Measurements from ENCODE around the gene GATA1.

Gene GATA1

GRCh38 chrX:48794911-48795515 lies 8.6 kb downstream of the GATA1 start:
- Histone ChIP-seq H3K9ac (ENCODE audit: low read length) (no peak overlapping the region), H3K4me3 (ENCODE audit: low read length) (no peak overlapping the region), H3K9me3 (ENCODE audit: control insufficient read depth, low read length) (no peaks in the 10 kb centered on the region), H3K4me1 (ENCODE audit: control insufficient read depth, insufficient read depth, low read length) (peaks cover 8% of the 10 kb centered on the region), H3K27me3 (replicated peaks; ENCODE audit: control insufficient read depth, insufficient read depth, low read length) (peaks cover 40% of the 10 kb centered on the region), H3K36me3 (ENCODE audit: control insufficient read depth, insufficient read depth, low read length, severe bottlenecking) (no peaks in the 10 kb centered on the region)
- peak; percentile 54 for DNase-seq (ENCODE audit: low read depth)

GRCh38 chrX:48798318-48798717 lies 11.9 kb downstream of the GATA1 start:
- Histone ChIP-seq H3K9ac (ENCODE audit: low read length) (no peak overlapping the region), H3K9me3 (ENCODE audit: control insufficient read depth, low read length) (no peaks in the 10 kb centered on the region), H3K27me3 (replicated peaks; ENCODE audit: control insufficient read depth, insufficient read depth, low read length) (peaks cover 28% of the 10 kb centered on the region), H3K4me1 (ENCODE audit: control insufficient read depth, insufficient read depth, low read length) (peaks cover 8% of the 10 kb centered on the region), H3K36me3 (ENCODE audit: control insufficient read depth, insufficient read depth, low read length, severe bottlenecking) (no peaks in the 10 kb centered on the region), H3K4me3 (ENCODE audit: low read length) (no peak overlapping the region)
- no peak for DNase-seq (ENCODE audit: low read depth)

GRCh38 chrX:48800574-48801279 lies 14.3 kb downstream of the GATA1 start:
- no peak for DNase-seq (ENCODE audit: low read depth)
- H3K36me3 ChIP-seq (ENCODE audit: control insufficient read depth, insufficient read depth, low read length, severe bottlenecking) = peaks cover 3% of the 10 kb centered on the region
- no peaks in the 10 kb centered on the region for H3K9me3 ChIP-seq (ENCODE audit: control insufficient read depth, low read length)
- peak overlapping the region; percentile 82 for H3K9ac ChIP-seq (ENCODE audit: low read length)
- no peaks in the 10 kb centered on the region for H3K4me1 ChIP-seq (ENCODE audit: control insufficient read depth, insufficient read depth, low read length)
- peaks cover 16% of the 10 kb centered on the region for H3K27me3 ChIP-seq (replicated peaks; ENCODE audit: control insufficient read depth, insufficient read depth, low read length)
- H3K4me3 ChIP-seq (ENCODE audit: low read length) = peak overlapping the region; percentile 80

GRCh38 chrX:48801280-48802088 lies 15.1 kb downstream of the GATA1 start, which contains the start of gene HDAC6:
TSS of gene HDAC6 (plus strand) at chrX:48802067. CDS start at chrX:48802693, 626 bp downstream.
- H3K9ac ChIP-seq (ENCODE audit: low read length) = peak within 1 kb of the TSS; percentile 91
- peaks cover 8% of the 10 kb centered on the region for H3K27me3 ChIP-seq (replicated peaks; ENCODE audit: control insufficient read depth, insufficient read depth, low read length)
- peak; percentile 97 for DNase-seq (ENCODE audit: low read depth)
- H3K36me3 ChIP-seq (ENCODE audit: control insufficient read depth, insufficient read depth, low read length, severe bottlenecking) = peaks cover 3% of the 10 kb centered on the region
- no peaks in the 10 kb centered on the region for H3K9me3 ChIP-seq (ENCODE audit: control insufficient read depth, low read length)
- no peaks in the 10 kb centered on the region for H3K4me1 ChIP-seq (ENCODE audit: control insufficient read depth, insufficient read depth, low read length)
- peak within 1 kb of the TSS; percentile 84 for H3K4me3 ChIP-seq (ENCODE audit: low read length)

GRCh38 chrX:48802089-48802904 lies 15.9 kb downstream of the GATA1 start:
- Histone ChIP-seq H3K9ac (ENCODE audit: low read length) (peak overlapping the region; percentile 91), H3K27me3 (replicated peaks; ENCODE audit: control insufficient read depth, insufficient read depth, low read length) (peaks cover 5% of the 10 kb centered on the region), H3K36me3 (ENCODE audit: control insufficient read depth, insufficient read depth, low read length, severe bottlenecking) (peaks cover 3% of the 10 kb centered on the region), H3K4me1 (ENCODE audit: control insufficient read depth, insufficient read depth, low read length) (no peaks in the 10 kb centered on the region), H3K4me3 (ENCODE audit: low read length) (peak overlapping the region; percentile 84), H3K9me3 (ENCODE audit: control insufficient read depth, low read length) (no peaks in the 10 kb centered on the region)
- peak; percentile 74 for DNase-seq (ENCODE audit: low read depth)

GRCh38 chrX:48802905-48803200 lies 16.5 kb downstream of the GATA1 start:
- Histone ChIP-seq H3K4me1 (ENCODE audit: control insufficient read depth, insufficient read depth, low read length) (no peaks in the 10 kb centered on the region), H3K9me3 (ENCODE audit: control insufficient read depth, low read length) (no peaks in the 10 kb centered on the region), H3K36me3 (ENCODE audit: control insufficient read depth, insufficient read depth, low read length, severe bottlenecking) (peaks cover 3% of the 10 kb centered on the region), H3K9ac (ENCODE audit: low read length) (peak overlapping the region; percentile 91), H3K4me3 (ENCODE audit: low read length) (peak overlapping the region; percentile 84), H3K27me3 (replicated peaks; ENCODE audit: control insufficient read depth, insufficient read depth, low read length) (no peaks in the 10 kb centered on the region)
- DNase-seq (ENCODE audit: low read depth) = peak; percentile 0

- no peaks in the 10 kb centered on the region for H3K4me1 ChIP-seq (ENCODE audit: control insufficient read depth, insufficient read depth, low read length)
- H3K4me3 ChIP-seq (ENCODE audit: low read length) = no peak overlapping the region
- H3K9ac ChIP-seq (ENCODE audit: low read length) = no peak overlapping the region
- H3K27me3 ChIP-seq (replicated peaks; ENCODE audit: control insufficient read depth, insufficient read depth, low read length) = no peaks in the 10 kb centered on the region
- H3K36me3 ChIP-seq (ENCODE audit: control insufficient read depth, insufficient read depth, low read length, severe bottlenecking) = peaks cover 3% of the 10 kb centered on the region
- H3K9me3 ChIP-seq (ENCODE audit: control insufficient read depth, low read length) = no peaks in the 10 kb centered on the region
- no peak for DNase-seq (ENCODE audit: low read depth)
Measured at GRCh38 chrX:48806081-48806480, 19.7 kb downstream of the GATA1 start.

- Histone ChIP-seq H3K36me3 (ENCODE audit: control insufficient read depth, insufficient read depth, low read length, severe bottlenecking) (peaks cover 16% of the 10 kb centered on the region), H3K4me3 (ENCODE audit: low read length) (no peak overlapping the region), H3K27me3 (replicated peaks; ENCODE audit: control insufficient read depth, insufficient read depth, low read length) (peaks cover 9% of the 10 kb centered on the region), H3K9ac (ENCODE audit: low read length) (no peak overlapping the region), H3K9me3 (ENCODE audit: control insufficient read depth, low read length) (peaks cover 4% of the 10 kb centered on the region), H3K4me1 (ENCODE audit: control insufficient read depth, insufficient read depth, low read length) (no peaks in the 10 kb centered on the region)
- DNase-seq (ENCODE audit: low read depth) = no peak
Measured at GRCh38 chrX:48813644-48814043, 27.3 kb downstream of the GATA1 start.

- DNase-seq (ENCODE audit: low read depth) = no peak
- Histone ChIP-seq H3K9ac (ENCODE audit: low read length) (no peak overlapping the region), H3K27me3 (replicated peaks; ENCODE audit: control insufficient read depth, insufficient read depth, low read length) (peaks cover 11% of the 10 kb centered on the region), H3K36me3 (ENCODE audit: control insufficient read depth, insufficient read depth, low read length, severe bottlenecking) (peaks cover 16% of the 10 kb centered on the region), H3K9me3 (ENCODE audit: control insufficient read depth, low read length) (peaks cover 4% of the 10 kb centered on the region), H3K4me3 (ENCODE audit: low read length) (no peak overlapping the region), H3K4me1 (ENCODE audit: control insufficient read depth, insufficient read depth, low read length) (no peaks in the 10 kb centered on the region)
Measured at GRCh38 chrX:48814722-48815121, 28.3 kb downstream of the GATA1 start.

- Histone ChIP-seq H3K36me3 (ENCODE audit: control insufficient read depth, insufficient read depth, low read length, severe bottlenecking) (peaks cover 16% of the 10 kb centered on the region), H3K9me3 (ENCODE audit: control insufficient read depth, low read length) (peaks cover 4% of the 10 kb centered on the region), H3K9ac (ENCODE audit: low read length) (no peak overlapping the region), H3K27me3 (replicated peaks; ENCODE audit: control insufficient read depth, insufficient read depth, low read length) (peaks cover 11% of the 10 kb centered on the region), H3K4me1 (ENCODE audit: control insufficient read depth, insufficient read depth, low read length) (no peaks in the 10 kb centered on the region), H3K4me3 (ENCODE audit: low read length) (no peak overlapping the region)
- DNase-seq (ENCODE audit: low read depth) = no peak
Measured at GRCh38 chrX:48815266-48815665, 28.9 kb downstream of the GATA1 start.
